ENCODE measurements around the gene ATP11B. TPM values are rescaled to one million over a fixed set of nuclear protein-coding genes. Genes with fewer than 3 reads are reported as not detected.

The ATP11B gene
- total RNA-seq, 2 donors from 2014 or later = 68.8 to 68.9 TPM

DNA sequence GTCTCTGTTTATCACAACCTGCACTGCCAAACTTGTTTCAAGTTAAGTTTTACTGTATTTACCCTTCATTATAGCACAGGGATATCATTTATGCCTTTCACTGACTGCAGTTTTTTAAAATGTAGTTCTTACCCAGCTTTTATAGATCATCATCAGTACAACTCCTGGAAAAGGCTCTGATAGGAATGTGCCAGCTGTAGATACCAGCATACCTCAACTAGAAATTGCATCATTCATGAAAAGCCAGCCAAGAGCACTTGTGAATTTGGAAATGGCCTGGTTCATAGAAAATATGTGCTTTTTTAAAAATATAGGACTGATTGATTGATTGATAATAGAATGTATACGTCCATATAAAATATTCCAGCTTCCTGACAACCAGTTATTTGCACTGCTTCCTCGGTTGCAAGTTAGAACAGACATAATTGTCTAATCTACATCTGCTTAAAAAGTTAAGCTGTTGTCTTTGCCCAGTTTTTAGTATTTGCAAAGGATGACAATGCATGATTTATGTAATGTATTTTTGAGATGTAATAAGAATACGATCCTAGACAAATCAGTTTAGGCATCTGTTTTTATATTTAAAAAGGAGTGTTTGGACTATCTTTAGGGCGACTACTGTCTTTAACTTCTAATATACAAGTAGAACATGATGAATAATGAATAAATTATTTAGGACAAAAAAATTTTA is 128.5 kb downstream of the ATP11B start:
- no peaks in the 10 kb centered on the region for H3K9me3 ChIP-seq
- H3K4me1 ChIP-seq (ENCODE audit: control insufficient read depth in 1 of 2, low read depth in 2 of 2) = peaks cover 3 to 8% of the 10 kb centered on the region in 2 donors
- H3K27me3 ChIP-seq (replicated peaks; ENCODE audit: insufficient read depth) = no peaks in the 10 kb centered on the region
- no peak overlapping the region for H3K27ac ChIP-seq
- no peak for ATAC-seq (ENCODE audit: insufficient number of reproducible peaks, low FRiP score, low read depth)
- no peak overlapping the region for H3K4me3 ChIP-seq
- DNase-seq (ENCODE audit: low spot score) = no peak
- no peak for TF ChIP-seq CTCF (IDR thresholded peaks at IDR 0.05)
- H3K36me3 ChIP-seq = no peaks in the 10 kb centered on the region

DNA sequence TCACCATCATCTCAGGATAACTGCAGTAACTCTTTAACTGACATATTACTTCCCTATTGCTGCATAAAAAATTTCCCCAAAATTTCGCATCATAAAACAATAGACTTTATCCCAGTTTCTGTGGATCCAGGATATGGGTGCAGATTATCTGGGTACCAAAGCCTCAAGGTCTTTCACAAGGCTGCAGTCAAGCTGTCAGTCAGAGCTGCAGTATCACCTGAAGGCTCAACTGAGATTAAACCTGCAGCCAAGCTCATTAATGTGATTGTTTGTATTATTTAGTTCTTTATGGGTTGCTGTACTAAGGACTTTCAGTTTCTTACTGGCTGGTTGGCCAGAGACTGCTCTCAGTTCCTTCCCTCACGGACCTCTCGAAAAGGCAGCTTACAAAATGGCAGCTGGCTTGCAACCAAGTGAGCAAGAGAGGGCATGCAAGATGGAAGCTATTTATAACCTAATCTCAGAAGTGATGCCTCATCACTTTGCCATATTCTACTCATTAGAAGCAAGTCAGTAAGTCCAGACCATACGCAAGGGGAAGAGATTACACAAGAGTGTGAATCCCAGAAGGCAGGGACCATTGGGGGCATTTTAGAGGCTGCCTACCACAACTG is 132.1 kb downstream of the ATP11B start:
- Histone ChIP-seq H3K36me3 (no peaks in the 10 kb centered on the region), H3K9me3 (no peaks in the 10 kb centered on the region), H3K27ac (no peak overlapping the region), H3K4me3 (no peak overlapping the region), H3K27me3 (replicated peaks; ENCODE audit: insufficient read depth) (no peaks in the 10 kb centered on the region), H3K4me1 (ENCODE audit: control insufficient read depth in 1 of 2, low read depth in 2 of 2) (peaks cover 3 to 8% of the 10 kb centered on the region in 2 donors)
- ATAC-seq (ENCODE audit: insufficient number of reproducible peaks, low FRiP score, low read depth) = no peak
- TF ChIP-seq CTCF (IDR thresholded peaks at IDR 0.05) = no peak
- DNase-seq (ENCODE audit: low spot score) = no peak

- no peak for TF ChIP-seq CTCF (IDR thresholded peaks at IDR 0.05)
- no peak overlapping the region for H3K4me3 ChIP-seq
- no peaks in the 10 kb centered on the region for H3K9me3 ChIP-seq
- H3K27ac ChIP-seq = no peak overlapping the region
- H3K27me3 ChIP-seq (replicated peaks; ENCODE audit: insufficient read depth) = no peaks in the 10 kb centered on the region
- H3K4me1 ChIP-seq (ENCODE audit: control insufficient read depth in 1 of 2, low read depth in 2 of 2) = peaks cover 3 to 8% of the 10 kb centered on the region in 2 donors
- ATAC-seq (ENCODE audit: insufficient number of reproducible peaks, low FRiP score, low read depth) (no peak), DNase-seq (ENCODE audit: low spot score) (no peak)
- no peaks in the 10 kb centered on the region for H3K36me3 ChIP-seq
These were observed 132.6 kb downstream of the ATP11B start for GRCh38 chr3:182925944-182926337.

- Histone ChIP-seq H3K27ac (no peak overlapping the region), H3K9me3 (peaks cover 6% of the 10 kb centered on the region), H3K27me3 (replicated peaks; ENCODE audit: insufficient read depth) (no peaks in the 10 kb centered on the region), H3K4me3 (no peak overlapping the region), H3K4me1 (ENCODE audit: control insufficient read depth in 1 of 2, low read depth in 2 of 2) (no peaks in the 10 kb centered on the region), H3K36me3 (no peaks in the 10 kb centered on the region)
- DNase-seq (ENCODE audit: low spot score) (no peak), ATAC-seq (ENCODE audit: insufficient number of reproducible peaks, low FRiP score, low read depth) (no peak)
- TF ChIP-seq CTCF (IDR thresholded peaks at IDR 0.05) = no peak
These were observed 142.5 kb downstream of the ATP11B start for GRCh38 chr3:182935803-182936202.

GRCh38 chr3:182936239-182936917 is 143.1 kb downstream of the ATP11B start:
- TF ChIP-seq CTCF (IDR thresholded peaks at IDR 0.05) = no peak
- DNase-seq (ENCODE audit: low spot score) = no peak
- no peaks in the 10 kb centered on the region for H3K4me1 ChIP-seq (ENCODE audit: control insufficient read depth in 1 of 2, low read depth in 2 of 2)
- no peaks in the 10 kb centered on the region for H3K36me3 ChIP-seq
- H3K27ac ChIP-seq = no peak overlapping the region
- no peak for ATAC-seq (ENCODE audit: insufficient number of reproducible peaks, low FRiP score, low read depth)
- H3K9me3 ChIP-seq = peaks cover 6% of the 10 kb centered on the region
- no peaks in the 10 kb centered on the region for H3K27me3 ChIP-seq (replicated peaks; ENCODE audit: insufficient read depth)
- H3K4me3 ChIP-seq = no peak overlapping the region

Data from thoracic aorta (tissue), 2 donors.